ENCODE data around the gene GALNT11.

GALNT11 gene

DNA sequence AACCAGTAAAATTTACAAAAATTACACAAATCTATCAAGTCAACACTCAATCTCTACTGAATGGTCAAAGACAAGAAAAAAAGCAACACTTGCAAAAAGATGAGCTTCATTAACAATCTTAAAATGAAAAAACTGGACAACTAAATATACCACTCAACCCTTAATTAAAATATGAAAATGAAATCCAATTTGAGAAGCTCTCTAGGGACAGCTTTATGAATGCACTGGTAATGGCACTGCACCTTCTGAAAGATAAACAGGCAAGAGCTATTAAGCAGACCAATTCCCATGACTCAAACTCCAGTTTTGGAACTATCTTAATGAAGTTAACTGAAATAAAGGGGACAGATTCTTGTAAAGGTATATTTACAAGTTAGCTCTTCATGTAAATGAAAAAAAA is 135.7 kb downstream of the GALNT11 start:
- no peak for DNase-seq

DNA sequence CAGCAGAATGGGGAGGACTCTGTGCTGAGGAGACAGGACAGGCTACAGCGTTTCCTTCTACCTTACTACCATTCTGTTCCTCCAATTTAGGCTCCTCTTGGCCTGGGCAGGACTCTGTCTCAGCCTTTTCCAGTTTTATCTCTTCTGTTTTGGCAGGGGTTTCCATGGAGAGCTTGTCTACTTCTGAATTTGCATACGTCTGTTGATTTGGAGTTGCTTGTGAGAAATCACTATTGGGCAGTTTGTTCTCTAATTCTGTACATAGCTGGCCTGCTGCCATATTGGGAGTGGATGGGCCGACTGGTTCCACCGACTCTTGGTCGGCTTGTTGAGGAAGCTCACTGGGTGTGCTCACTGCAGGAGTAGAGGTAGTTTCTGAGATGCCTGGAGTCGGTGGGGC is 136.8 kb downstream of the GALNT11 start:
- no peak for DNase-seq
